UCSD-AML1 (cell line): ENCODE data around the gene LAMA2.
"Not testable (repeated sequence)": the region's sequence is repeated elsewhere in the genome, so short reads cannot be mapped to it uniquely, and the experiment has no call there.

ENCODE experiments used
- DNase-seq: peaks from one replicate; lab custom pipeline; 2025; ENCODE audit not compliant: unreplicated experiment; lab: John Stamatoyannopoulos, UW

LAMA2 gene

GRCh38 chr6:129069006-129069405 lies 186.1 kb downstream of the LAMA2 start:
- no peak for DNase-seq

- no peak for DNase-seq
Observed at GRCh38 chr6:129073051-129073450, 190.1 kb downstream of the LAMA2 start.

GRCh38 chr6:129073691-129074395 lies 190.9 kb downstream of the LAMA2 start:
- DNase-seq: no peak

GRCh38 chr6:129084406-129084805 lies 201.5 kb downstream of the LAMA2 start:
- DNase-seq: no peak

- DNase-seq: not testable (repeated sequence)
Observed at GRCh38 chr6:129088481-129088880, 205.5 kb downstream of the LAMA2 start.

GRCh38 chr6:129089357-129089756 lies 206.4 kb downstream of the LAMA2 start:
- no peak for DNase-seq

- DNase-seq: no peak
Observed at GRCh38 chr6:129094147-129094546, 211.2 kb downstream of the LAMA2 start.

GRCh38 chr6:129096651-129097290 lies 213.8 kb downstream of the LAMA2 start:
- no peak for DNase-seq

- DNase-seq: no peak
Observed at GRCh38 chr6:129098061-129098553, 215.2 kb downstream of the LAMA2 start.

- no peak for DNase-seq
Observed at GRCh38 chr6:129099696-129100095, 216.8 kb downstream of the LAMA2 start.

GRCh38 chr6:129100164-129100563 lies 217.2 kb downstream of the LAMA2 start:
- no peak for DNase-seq

- no peak for DNase-seq
Observed at GRCh38 chr6:129102741-129103140, 219.8 kb downstream of the LAMA2 start.

GRCh38 chr6:129104131-129104530 lies 221.2 kb downstream of the LAMA2 start:
- DNase-seq: no peak

GRCh38 chr6:129104560-129104959 lies 221.6 kb downstream of the LAMA2 start:
- no peak for DNase-seq

- DNase-seq: no peak
Observed at GRCh38 chr6:129105035-129105434, 222.1 kb downstream of the LAMA2 start.

- DNase-seq: no peak
Observed at GRCh38 chr6:129105793-129106192, 222.9 kb downstream of the LAMA2 start.

- DNase-seq: no peak
Observed at GRCh38 chr6:129108337-129108736, 225.4 kb downstream of the LAMA2 start.

- DNase-seq: no peak
Observed at GRCh38 chr6:129110690-129111343, 227.9 kb downstream of the LAMA2 start.

- no peak for DNase-seq
Observed at GRCh38 chr6:129111346-129111745, 228.4 kb downstream of the LAMA2 start.

GRCh38 chr6:129111853-129112252 lies 228.9 kb downstream of the LAMA2 start:
- DNase-seq: no peak

GRCh38 chr6:129112591-129112990 lies 229.7 kb downstream of the LAMA2 start:
- DNase-seq: no peak

- DNase-seq: no peak
Observed at GRCh38 chr6:129113637-129114036, 230.7 kb downstream of the LAMA2 start.
